ENCODE data around the gene VDR.

GRCh38 chr12:47940773-47941474, 36.1 kb upstream of the VDR start:
- TF ChIP-seq POLR2A (IDR thresholded peaks at IDR 0.05; ENCODE audit: low read length) (no peak), GATA1 (IDR thresholded peaks at IDR 0.05; ENCODE audit: low read depth, low read length) (no peak)

All from erythroblast (primary cell).